ENCODE measurements around the gene LDLRAD3. TPM values are rescaled to one million over a fixed set of nuclear protein-coding genes. Genes with fewer than 3 reads are reported as not detected.
"Not testable (repeated sequence)": the region's sequence is repeated elsewhere in the genome, so short reads cannot be mapped to it uniquely, and the experiment has no call there.

The LDLRAD3 gene
- polyA plus RNA-seq = 11.1 TPM
- long read RNA-seq, donor 1, partial matches to known transcripts = 0 of 1 reads
- long read RNA-seq, donor 1, other reads (novel, unspliced or antisense) = 0 of 1 reads
- long read RNA-seq, donor 2, partial matches to known transcripts = 0 of 4 reads
- long read RNA-seq, donor 2, other reads (novel, unspliced or antisense) = 0 of 4 reads
- long read RNA-seq, donor 3 = 0 reads
- long read RNA-seq, donor 4 = 0 reads
- long read RNA-seq, donor 5 = 0 reads
- long read RNA-seq, donor 6, partial matches to known transcripts = 0 of 2 reads
- long read RNA-seq, donor 6, other reads (novel, unspliced or antisense) = 0 of 2 reads
- long read RNA-seq, donor 7, partial matches to known transcripts = 0 of 2 reads
- long read RNA-seq, donor 7, other reads (novel, unspliced or antisense) = 0 of 2 reads
- long read RNA-seq, donor 8, partial matches to known transcripts = 8 of 10 reads
- long read RNA-seq, donor 8, other reads (novel, unspliced or antisense) = 0 of 10 reads
- long read RNA-seq, donor 9, partial matches to known transcripts = 0 of 1 reads
- long read RNA-seq, donor 9, other reads (novel, unspliced or antisense) = 0 of 1 reads
- long read RNA-seq, donor 10, partial matches to known transcripts = 0 of 3 reads
- long read RNA-seq, donor 10, other reads (novel, unspliced or antisense) = 0 of 3 reads
- long read RNA-seq, donor 11, partial matches to known transcripts = 0 of 3 reads
- long read RNA-seq, donor 11, other reads (novel, unspliced or antisense) = 0 of 3 reads

GRCh38 chr11:35943713-35944502, at the start of gene LDLRAD3:
TSS of gene LDLRAD3 (plus strand) at chr11:35944062. CDS start at chr11:35944099, 37 bp downstream.
- no CpG with 5 or more reads among the region's 97 CpGs for WGBS (ENCODE audit: insufficient coverage, low lambda C conversion rate)
- Histone ChIP-seq H3K4me3 (ENCODE audit: low read length) (peak within 1 kb of the TSS; percentile 61), H3K9me3 (ENCODE audit: control insufficient read depth, low read depth, low read length) (no peaks in the 10 kb centered on the region), H3K36me3 (ENCODE audit: control insufficient read depth, insufficient read depth, low read length) (no peaks in the 10 kb centered on the region), H3K27me3 (ENCODE audit: control insufficient read depth, insufficient read depth, low read length) (peaks cover 2% of the 10 kb centered on the region), H3K4me1 (ENCODE audit: control insufficient read depth, insufficient read depth, low read length) (peaks cover 7% of the 10 kb centered on the region), H3K27ac (ENCODE audit: low read length) (peak within 1 kb of the TSS; percentile 43)
- DNase-seq = peak; percentile 65 to 84

- Histone ChIP-seq H3K4me3 (ENCODE audit: low read length) (no peak overlapping the region), H3K4me1 (ENCODE audit: control insufficient read depth, insufficient read depth, low read length) (peaks cover 19% of the 10 kb centered on the region), H3K36me3 (ENCODE audit: control insufficient read depth, insufficient read depth, low read length) (no peaks in the 10 kb centered on the region), H3K9me3 (ENCODE audit: control insufficient read depth, low read depth, low read length) (peaks cover 1% of the 10 kb centered on the region), H3K27ac (ENCODE audit: low read length) (no peak overlapping the region), H3K27me3 (ENCODE audit: control insufficient read depth, insufficient read depth, low read length) (no peaks in the 10 kb centered on the region)
- 100% methylated on average over 1 of the region's 4 CpGs for WGBS (ENCODE audit: insufficient coverage, low lambda C conversion rate)
- no peak for DNase-seq
Measured at GRCh38 chr11:35897019-35897418, 46.8 kb upstream of the LDLRAD3 start.

GRCh38 chr11:35902961-35903360, 40.9 kb upstream of the LDLRAD3 start:
- Histone ChIP-seq H3K27me3 (ENCODE audit: control insufficient read depth, insufficient read depth, low read length) (no peaks in the 10 kb centered on the region), H3K4me1 (ENCODE audit: control insufficient read depth, insufficient read depth, low read length) (no peaks in the 10 kb centered on the region), H3K9me3 (ENCODE audit: control insufficient read depth, low read depth, low read length) (peaks cover 9% of the 10 kb centered on the region), H3K36me3 (ENCODE audit: control insufficient read depth, insufficient read depth, low read length) (no peaks in the 10 kb centered on the region), H3K4me3 (ENCODE audit: low read length) (no peak overlapping the region), H3K27ac (ENCODE audit: low read length) (no peak overlapping the region)
- DNase-seq = no peak

- no peaks in the 10 kb centered on the region for H3K36me3 ChIP-seq (ENCODE audit: control insufficient read depth, insufficient read depth, low read length)
- WGBS (ENCODE audit: insufficient coverage, low lambda C conversion rate) = no CpG with 5 or more reads among the region's 3 CpGs
- H3K27ac ChIP-seq (ENCODE audit: low read length) = no peak overlapping the region
Measured at GRCh38 chr11:35905646-35906276, 38.1 kb upstream of the LDLRAD3 start.

GRCh38 chr11:35906277-35906661, 37.6 kb upstream of the LDLRAD3 start:
- Histone ChIP-seq H3K27me3 (ENCODE audit: control insufficient read depth, insufficient read depth, low read length) (no peaks in the 10 kb centered on the region), H3K27ac (ENCODE audit: low read length) (no peak overlapping the region), H3K9me3 (ENCODE audit: control insufficient read depth, low read depth, low read length) (peaks cover 9% of the 10 kb centered on the region), H3K4me3 (ENCODE audit: low read length) (no peak overlapping the region), H3K4me1 (ENCODE audit: control insufficient read depth, insufficient read depth, low read length) (no peaks in the 10 kb centered on the region), H3K36me3 (ENCODE audit: control insufficient read depth, insufficient read depth, low read length) (no peaks in the 10 kb centered on the region)
- no CpG with 5 or more reads among the region's 2 CpGs for WGBS (ENCODE audit: insufficient coverage, low lambda C conversion rate)
- no peak for DNase-seq

More at GRCh38 chr11:35905646-35906276, 38.1 kb upstream of the LDLRAD3 start:
- Histone ChIP-seq H3K4me1 (ENCODE audit: control insufficient read depth, insufficient read depth, low read length) (no peaks in the 10 kb centered on the region), H3K9me3 (ENCODE audit: control insufficient read depth, low read depth, low read length) (peaks cover 9% of the 10 kb centered on the region), H3K27me3 (ENCODE audit: control insufficient read depth, insufficient read depth, low read length) (no peaks in the 10 kb centered on the region), H3K4me3 (ENCODE audit: low read length) (no peak overlapping the region)
- DNase-seq = no peak

GRCh38 chr11:35906681-35907080, 37.2 kb upstream of the LDLRAD3 start:
- peaks cover 9% of the 10 kb centered on the region for H3K9me3 ChIP-seq (ENCODE audit: control insufficient read depth, low read depth, low read length)
- WGBS (ENCODE audit: insufficient coverage, low lambda C conversion rate) = no CpG with 5 or more reads among the region's 3 CpGs
- H3K27ac ChIP-seq (ENCODE audit: low read length) = no peak overlapping the region
- H3K36me3 ChIP-seq (ENCODE audit: control insufficient read depth, insufficient read depth, low read length) = no peaks in the 10 kb centered on the region
- no peak overlapping the region for H3K4me3 ChIP-seq (ENCODE audit: low read length)
- DNase-seq = no peak
- H3K27me3 ChIP-seq (ENCODE audit: control insufficient read depth, insufficient read depth, low read length) = no peaks in the 10 kb centered on the region
- H3K4me1 ChIP-seq (ENCODE audit: control insufficient read depth, insufficient read depth, low read length) = no peaks in the 10 kb centered on the region

- no peaks in the 10 kb centered on the region for H3K36me3 ChIP-seq (ENCODE audit: control insufficient read depth, insufficient read depth, low read length)
- H3K27me3 ChIP-seq (ENCODE audit: control insufficient read depth, insufficient read depth, low read length) = no peaks in the 10 kb centered on the region
- DNase-seq = peak; percentile 20 to 80
- H3K4me1 ChIP-seq (ENCODE audit: control insufficient read depth, insufficient read depth, low read length) = no peaks in the 10 kb centered on the region
- 0% methylated on average over 1 of the region's 4 CpGs for WGBS (ENCODE audit: insufficient coverage, low lambda C conversion rate)
- H3K27ac ChIP-seq (ENCODE audit: low read length) = no peak overlapping the region
- H3K4me3 ChIP-seq (ENCODE audit: low read length) = no peak overlapping the region
- H3K9me3 ChIP-seq (ENCODE audit: control insufficient read depth, low read depth, low read length) = peaks cover 3% of the 10 kb centered on the region
Measured at GRCh38 chr11:35907648-35908431, 36.0 kb upstream of the LDLRAD3 start.

- H3K4me1 ChIP-seq (ENCODE audit: control insufficient read depth, insufficient read depth, low read length); H3K9me3 ChIP-seq (ENCODE audit: control insufficient read depth, low read depth, low read length); H3K4me3 ChIP-seq (ENCODE audit: low read length); DNase-seq; H3K27ac ChIP-seq (ENCODE audit: low read length); H3K27me3 ChIP-seq (ENCODE audit: control insufficient read depth, insufficient read depth, low read length); H3K36me3 ChIP-seq (ENCODE audit: control insufficient read depth, insufficient read depth, low read length): not testable (repeated sequence)
- WGBS (ENCODE audit: insufficient coverage, low lambda C conversion rate) = no CpG with 5 or more reads among the region's 5 CpGs
Measured at GRCh38 chr11:35908432-35908771, 35.5 kb upstream of the LDLRAD3 start.

GRCh38 chr11:35909511-35910265, 34.2 kb upstream of the LDLRAD3 start:
- DNase-seq = no peak

More at GRCh38 chr11:35909511-35910265, 34.2 kb upstream of the LDLRAD3 start:
- no peaks in the 10 kb centered on the region for H3K27me3 ChIP-seq (ENCODE audit: control insufficient read depth, insufficient read depth, low read length)
- H3K27ac ChIP-seq (ENCODE audit: low read length) = no peak overlapping the region
- H3K4me1 ChIP-seq (ENCODE audit: control insufficient read depth, insufficient read depth, low read length) = no peaks in the 10 kb centered on the region
- no peak overlapping the region for H3K4me3 ChIP-seq (ENCODE audit: low read length)
- no peaks in the 10 kb centered on the region for H3K9me3 ChIP-seq (ENCODE audit: control insufficient read depth, low read depth, low read length)
- WGBS (ENCODE audit: insufficient coverage, low lambda C conversion rate) = 71% methylated on average over 1 of the region's 3 CpGs
- no peaks in the 10 kb centered on the region for H3K36me3 ChIP-seq (ENCODE audit: control insufficient read depth, insufficient read depth, low read length)

All from large intestine (tissue), 12 donors.